Measurements from ENCODE around the gene TMPRSS6.

- TF ChIP-seq CTCF (IDR thresholded peaks at IDR 0.05): no peak
- no peak for TF ChIP-seq POLR2A (IDR thresholded peaks at IDR 0.05)
These were observed 44.3 kb downstream of the TMPRSS6 start for GRCh38 chr22:37065180-37065579.

All from Peyer's patch (tissue), 4 donors.